ENCODE measurements around the gene GALNT11. TPM values are rescaled to one million over a fixed set of nuclear protein-coding genes. Genes with fewer than 3 reads are reported as not detected.

The GALNT11 gene
- total and polyA plus RNA-seq, 2 of the 4 experiments (the other 2 are of a cell fraction): 24.4 to 29.3 TPM

DNA sequence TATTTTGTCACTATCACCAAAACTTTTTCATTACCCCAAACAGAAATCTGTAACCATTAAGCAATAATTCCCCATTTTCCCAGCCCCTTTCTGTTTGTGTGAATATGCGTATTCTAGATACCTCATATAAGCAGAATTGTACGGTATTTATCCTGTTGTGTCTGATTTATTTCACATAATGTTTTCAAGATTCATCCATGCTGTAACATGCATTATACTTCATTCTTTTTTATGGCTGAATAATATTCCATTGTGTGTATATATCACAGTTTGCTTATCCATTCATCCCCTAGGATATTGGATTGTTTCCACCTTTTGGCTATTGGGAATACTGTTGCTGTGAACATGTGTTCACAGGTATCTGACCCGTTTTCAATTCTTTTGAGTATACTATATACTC, 26.5 kb downstream of the GALNT11 start:
- no peak overlapping the region for H4K8ac ChIP-seq (ENCODE audit: low read depth in 2 of 2, low read length in 2 of 2)
- no peak overlapping the region for H3K27ac ChIP-seq (ENCODE audit: insufficient read depth, low read length)
- no peak overlapping the region for H4K5ac ChIP-seq (ENCODE audit: low read depth, low read length)
- H4K20me1 ChIP-seq (ENCODE audit: insufficient read depth, low read length): no peaks in the 10 kb centered on the region; the same call in 1 of the 2 replicates
- H3K4me1 ChIP-seq (ENCODE audit: control insufficient read depth, insufficient read depth, low read length): peaks cover 7% of the 10 kb centered on the region
- H3K36me3 ChIP-seq (ENCODE audit: control insufficient read depth, insufficient read depth, low read length): no peaks in the 10 kb centered on the region
- H3K9me1 ChIP-seq (ENCODE audit: insufficient read depth, low read length): peaks cover 7% of the 10 kb centered on the region; the same call in 1 of the 2 replicates
- no peak overlapping the region for H3K23ac ChIP-seq (ENCODE audit: low read depth, low read length)
- no peak overlapping the region for H2BK20ac ChIP-seq (ENCODE audit: low read depth, low read length)
- H3K9ac ChIP-seq (ENCODE audit: low read depth, low read length): no peak overlapping the region
- ChIA-PET POLR2A (ENCODE audit: unreplicated experiment) (no interaction called here), CTCF (no interaction called here)
- in situ Hi-C loops (cut with MboI; ENCODE audit: low sequenced_read_pairs) (no loop called here), dilution Hi-C loops (cut with HindIII; ENCODE audit: low sequenced_read_pairs, unreplicated experiment) (no loop called here), intact Hi-C loops (cut with micrococcal nuclease) (no loop called here)
- H2AFZ ChIP-seq (replicated peaks; ENCODE audit: low read length, poor library complexity): no peak overlapping the region
- H3K9me3 ChIP-seq (ENCODE audit: control insufficient read depth, insufficient read depth, low read length): no peaks in the 10 kb centered on the region
- H3K79me1 ChIP-seq (ENCODE audit: low read depth in 1 of 2, low read length in 2 of 2): peaks cover 16 to 30% of the 10 kb centered on the region in 2 experiments; a peak in 3 of 4 replicates
- no peak overlapping the region for H2BK15ac ChIP-seq (ENCODE audit: low read depth, low read length)
- H2AK9ac ChIP-seq (replicated peaks; ENCODE audit: low read depth, low read length, poor library complexity): no peak overlapping the region
- no TSS peak for BruUV-seq (replicated peaks)
- no peak overlapping the region for H3K4ac ChIP-seq (ENCODE audit: low read depth, low read length)
- H3K4me2 ChIP-seq (ENCODE audit: low read depth, low read length): no peak overlapping the region
- no peak overlapping the region for H3K56ac ChIP-seq (ENCODE audit: extremely low read depth, insufficient read depth, low read length)
- WGBS, 2 experiments (ENCODE audit: extremely low coverage in 2 of 2, insufficient read length in 1 of 2): no CpG with 5 or more reads among the region's 3 CpGs
- no peak overlapping the region for H3K14ac ChIP-seq (replicated peaks; ENCODE audit: low read depth, low read length)
- H2BK120ac ChIP-seq (ENCODE audit: low read depth, low read length): no peak overlapping the region
- H3K4me3 ChIP-seq (ENCODE audit: insufficient read depth, low read depth, low read length): no peak overlapping the region
- TF ChIP-seq MAZ (IDR thresholded peaks at IDR 0.05; ENCODE audit: borderline replicate concordance, low read depth, low read length): no peak
- TF ChIP-seq, protein P1, sequence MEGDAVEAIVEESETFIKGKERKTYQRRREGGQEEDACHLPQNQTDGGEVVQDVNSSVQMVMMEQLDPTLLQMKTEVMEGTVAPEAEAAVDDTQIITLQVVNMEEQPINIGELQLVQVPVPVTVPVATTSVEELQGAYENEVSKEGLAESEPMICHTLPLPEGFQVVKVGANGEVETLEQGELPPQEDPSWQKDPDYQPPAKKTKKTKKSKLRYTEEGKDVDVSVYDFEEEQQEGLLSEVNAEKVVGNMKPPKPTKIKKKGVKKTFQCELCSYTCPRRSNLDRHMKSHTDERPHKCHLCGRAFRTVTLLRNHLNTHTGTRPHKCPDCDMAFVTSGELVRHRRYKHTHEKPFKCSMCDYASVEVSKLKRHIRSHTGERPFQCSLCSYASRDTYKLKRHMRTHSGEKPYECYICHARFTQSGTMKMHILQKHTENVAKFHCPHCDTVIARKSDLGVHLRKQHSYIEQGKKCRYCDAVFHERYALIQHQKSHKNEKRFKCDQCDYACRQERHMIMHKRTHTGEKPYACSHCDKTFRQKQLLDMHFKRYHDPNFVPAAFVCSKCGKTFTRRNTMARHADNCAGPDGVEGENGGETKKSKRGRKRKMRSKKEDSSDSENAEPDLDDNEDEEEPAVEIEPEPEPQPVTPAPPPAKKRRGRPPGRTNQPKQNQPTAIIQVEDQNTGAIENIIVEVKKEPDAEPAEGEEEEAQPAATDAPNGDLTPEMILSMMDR (conservative IDR thresholded peaks at IDR 0.05; ENCODE audit: low read depth, low read length): no peak
- TF ChIP-seq FOS (IDR thresholded peaks at IDR 0.05; ENCODE audit: low read depth, low read length): no peak
- TF ChIP-seq, protein P2, sequence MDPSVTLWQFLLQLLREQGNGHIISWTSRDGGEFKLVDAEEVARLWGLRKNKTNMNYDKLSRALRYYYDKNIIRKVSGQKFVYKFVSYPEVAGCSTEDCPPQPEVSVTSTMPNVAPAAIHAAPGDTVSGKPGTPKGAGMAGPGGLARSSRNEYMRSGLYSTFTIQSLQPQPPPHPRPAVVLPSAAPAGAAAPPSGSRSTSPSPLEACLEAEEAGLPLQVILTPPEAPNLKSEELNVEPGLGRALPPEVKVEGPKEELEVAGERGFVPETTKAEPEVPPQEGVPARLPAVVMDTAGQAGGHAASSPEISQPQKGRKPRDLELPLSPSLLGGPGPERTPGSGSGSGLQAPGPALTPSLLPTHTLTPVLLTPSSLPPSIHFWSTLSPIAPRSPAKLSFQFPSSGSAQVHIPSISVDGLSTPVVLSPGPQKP (IDR thresholded peaks at IDR 0.05; ENCODE audit: borderline replicate concordance, low read depth, low read length): no peak
- no peak for TF ChIP-seq SMC3 (IDR thresholded peaks at IDR 0.05; ENCODE audit: low read depth, low read length)
- no peak for TF ChIP-seq POLR2A (IDR thresholded peaks at IDR 0.05; ENCODE audit: low read depth, low read length)
- TF ChIP-seq RFX5 (IDR thresholded peaks at IDR 0.05; ENCODE audit: low read depth, low read length): no peak
- TF ChIP-seq NFE2L2 (IDR thresholded peaks at IDR 0.05; ENCODE audit: low read depth, low read length): no peak
- no peak for TF ChIP-seq MAFK (IDR thresholded peaks at IDR 0.05; ENCODE audit: low read depth, low read length)
- no peak for TF ChIP-seq BHLHE40 (IDR thresholded peaks at IDR 0.05; ENCODE audit: low read depth, low read length)
- TF ChIP-seq RCOR1 (IDR thresholded peaks at IDR 0.05; ENCODE audit: insufficient replicate concordance, low read length): no peak
- no peak for TF ChIP-seq MXI1 (IDR thresholded peaks at IDR 0.05; ENCODE audit: borderline replicate concordance, low read depth, low read length)
- no peak for TF ChIP-seq CHD1 (IDR thresholded peaks at IDR 0.05; ENCODE audit: low read depth, low read length)
- TF ChIP-seq, protein P3, sequence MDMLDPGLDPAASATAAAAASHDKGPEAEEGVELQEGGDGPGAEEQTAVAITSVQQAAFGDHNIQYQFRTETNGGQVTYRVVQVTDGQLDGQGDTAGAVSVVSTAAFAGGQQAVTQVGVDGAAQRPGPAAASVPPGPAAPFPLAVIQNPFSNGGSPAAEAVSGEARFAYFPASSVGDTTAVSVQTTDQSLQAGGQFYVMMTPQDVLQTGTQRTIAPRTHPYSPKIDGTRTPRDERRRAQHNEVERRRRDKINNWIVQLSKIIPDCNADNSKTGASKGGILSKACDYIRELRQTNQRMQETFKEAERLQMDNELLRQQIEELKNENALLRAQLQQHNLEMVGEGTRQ (IDR thresholded peaks at IDR 0.05; ENCODE audit: low read depth, low read length): no peak
- no peak for TF ChIP-seq CEBPB (IDR thresholded peaks at IDR 0.05; ENCODE audit: low read depth, low read length)
- TF ChIP-seq RAD21 (IDR thresholded peaks at IDR 0.05; ENCODE audit: low read length): no peak
- no peak overlapping the region for H2BK5ac ChIP-seq (ENCODE audit: low read depth, low read length, poor library complexity, severe bottlenecking)
- H4K91ac ChIP-seq (ENCODE audit: insufficient read depth, low read depth, low read length): no peak overlapping the region
- no peak for DNase-seq
- ATAC-seq (ENCODE audit: low read depth): no peak
- H3K27me3 ChIP-seq (ENCODE audit: control insufficient read depth, insufficient read depth, low read length): no peaks in the 10 kb centered on the region
- no peak overlapping the region for H3K18ac ChIP-seq (ENCODE audit: low read depth, low read length)
- no peak overlapping the region for H2AK5ac ChIP-seq (ENCODE audit: low read depth, low read length)

Measured in IMR-90 (cell line).